ENCODE results near the gene PPP2R2B. TPM values are rescaled to one million over a fixed set of nuclear protein-coding genes. Genes with fewer than 3 reads are reported as not detected.

Gene PPP2R2B
- polyA plus RNA-seq, 1 donor (not counting 4 experiments of a cell fraction or from before 2014, with no cell fraction given), result 0.33 TPM

DNA sequence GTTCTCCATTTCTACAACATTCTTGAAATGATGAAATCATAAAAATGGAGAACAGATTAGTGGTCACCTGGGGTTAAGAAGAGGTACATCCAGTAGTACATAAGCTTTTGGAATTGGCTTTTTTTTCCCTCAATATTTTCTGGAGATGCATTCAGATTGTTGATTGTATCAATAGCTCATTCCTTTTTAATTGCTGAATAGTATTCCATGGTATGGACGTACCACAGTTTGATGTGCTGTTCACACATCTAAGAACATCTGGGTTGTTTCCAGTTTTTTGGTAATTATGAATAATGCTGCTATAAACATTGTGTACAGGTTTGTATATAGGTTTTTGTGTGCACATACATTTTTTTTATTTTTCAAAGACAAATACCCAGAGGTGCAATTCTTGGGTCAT lies 130.0 kb downstream of the PPP2R2B start:
- no peaks in the 10 kb centered on the region for H3K9me3 ChIP-seq (ENCODE audit: control insufficient read depth, low read depth, low read length)
- TF ChIP-seq EZH2 (IDR thresholded peaks at IDR 0.05; ENCODE audit: low read length), result no peak
- H3K4me3 ChIP-seq (ENCODE audit: control insufficient read depth in 2 of 3, extremely low read depth in 1 of 3, insufficient read depth in 2 of 3, low read depth in 1 of 3, low read length in 3 of 3), result no peak overlapping the region
- no peaks in the 10 kb centered on the region for H3K79me2 ChIP-seq (ENCODE audit: control insufficient read depth, insufficient read depth, low read length)
- H2AFZ ChIP-seq (ENCODE audit: control insufficient read depth, low read length), result no peak overlapping the region
- no peaks in the 10 kb centered on the region for H3K36me3 ChIP-seq (ENCODE audit: control insufficient read depth in 2 of 2, extremely low read depth in 1 of 2, insufficient read depth in 2 of 2, low read length in 2 of 2)
- dilution Hi-C loops (cut with MboI; ENCODE audit: extremely low pct_ligation_motif_present, low sequenced_read_pairs), result no loop called here
- H3K4me2 ChIP-seq (ENCODE audit: control insufficient read depth, extremely low read depth, insufficient read depth, low read depth, low read length), result no peak overlapping the region
- no peak overlapping the region for H3K9ac ChIP-seq (ENCODE audit: control insufficient read depth, extremely low read depth, insufficient read depth, low read length)
- DNase-seq (ENCODE audit: low read depth, low spot score) (no peak), FAIRE-seq (no peak)
- H4K20me1 ChIP-seq (ENCODE audit: control insufficient read depth, extremely low read depth, insufficient read depth, low read length), result no peaks in the 10 kb centered on the region
- H3K4me1 ChIP-seq (ENCODE audit: control insufficient read depth, extremely low read depth, insufficient read depth, low read length), result no peaks in the 10 kb centered on the region
- no peaks in the 10 kb centered on the region for H3K27me3 ChIP-seq (ENCODE audit: control insufficient read depth, extremely low read depth, insufficient read depth, low read length)
- H3K27ac ChIP-seq (ENCODE audit: control insufficient read depth, insufficient read depth, low read length), result no peak overlapping the region
- no peaks in the 10 kb centered on the region for H3K9me1 ChIP-seq (ENCODE audit: control insufficient read depth, extremely low read depth, insufficient read depth, low read length)

DNA sequence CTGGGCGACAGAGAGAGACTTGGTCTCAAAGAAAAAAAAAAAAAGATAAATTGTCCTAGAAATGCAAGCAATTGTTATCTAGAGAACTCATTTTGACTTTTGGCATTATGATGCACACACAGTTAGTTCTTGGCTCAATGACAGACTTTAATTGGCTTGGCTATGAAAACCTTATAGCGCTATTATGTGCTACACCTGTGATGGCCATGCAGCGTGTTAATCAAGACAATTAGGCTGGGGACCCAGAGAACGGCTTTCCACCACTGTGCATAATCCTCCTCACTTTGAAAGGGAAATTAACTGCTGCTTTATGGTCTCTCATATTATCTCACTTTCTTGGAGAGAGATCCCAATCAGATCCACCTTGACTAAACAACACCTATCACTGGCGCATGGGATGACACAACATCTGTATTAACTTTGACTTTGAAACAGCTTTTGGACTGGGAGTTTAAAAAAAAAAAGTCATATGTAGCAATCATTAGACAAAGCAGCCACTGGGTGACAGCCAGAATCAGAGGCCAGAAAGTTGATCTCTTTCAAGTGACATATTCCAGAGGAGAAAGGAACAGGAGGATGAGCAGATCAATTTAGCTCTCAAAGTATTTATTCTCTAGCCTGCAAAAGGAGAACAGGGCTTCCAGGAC lies 132.5 kb downstream of the PPP2R2B start:
- no peak overlapping the region for H2AFZ ChIP-seq (ENCODE audit: control insufficient read depth, low read length)
- TF ChIP-seq, protein P1, sequence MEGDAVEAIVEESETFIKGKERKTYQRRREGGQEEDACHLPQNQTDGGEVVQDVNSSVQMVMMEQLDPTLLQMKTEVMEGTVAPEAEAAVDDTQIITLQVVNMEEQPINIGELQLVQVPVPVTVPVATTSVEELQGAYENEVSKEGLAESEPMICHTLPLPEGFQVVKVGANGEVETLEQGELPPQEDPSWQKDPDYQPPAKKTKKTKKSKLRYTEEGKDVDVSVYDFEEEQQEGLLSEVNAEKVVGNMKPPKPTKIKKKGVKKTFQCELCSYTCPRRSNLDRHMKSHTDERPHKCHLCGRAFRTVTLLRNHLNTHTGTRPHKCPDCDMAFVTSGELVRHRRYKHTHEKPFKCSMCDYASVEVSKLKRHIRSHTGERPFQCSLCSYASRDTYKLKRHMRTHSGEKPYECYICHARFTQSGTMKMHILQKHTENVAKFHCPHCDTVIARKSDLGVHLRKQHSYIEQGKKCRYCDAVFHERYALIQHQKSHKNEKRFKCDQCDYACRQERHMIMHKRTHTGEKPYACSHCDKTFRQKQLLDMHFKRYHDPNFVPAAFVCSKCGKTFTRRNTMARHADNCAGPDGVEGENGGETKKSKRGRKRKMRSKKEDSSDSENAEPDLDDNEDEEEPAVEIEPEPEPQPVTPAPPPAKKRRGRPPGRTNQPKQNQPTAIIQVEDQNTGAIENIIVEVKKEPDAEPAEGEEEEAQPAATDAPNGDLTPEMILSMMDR (optimal IDR thresholded peaks at IDR 0.05 in 1 of 3, IDR thresholded peaks at IDR 0.05 in 1 of 3, conservative IDR thresholded peaks at IDR 0.05 in 1 of 3; ENCODE audit: extremely low read depth in 1 of 3, insufficient read depth in 2 of 3, low read length in 3 of 3), result no peak
- TF ChIP-seq EZH2 (IDR thresholded peaks at IDR 0.05; ENCODE audit: low read length), result no peak
- no peaks in the 10 kb centered on the region for H3K9me3 ChIP-seq (ENCODE audit: control insufficient read depth, low read depth, low read length)
- DNase-seq (ENCODE audit: low read depth, low spot score) (no peak), FAIRE-seq (no peak)
- H3K4me3 ChIP-seq (ENCODE audit: control insufficient read depth in 2 of 3, extremely low read depth in 1 of 3, insufficient read depth in 2 of 3, low read depth in 1 of 3, low read length in 3 of 3), result no peak overlapping the region
- no peak overlapping the region for H3K4me2 ChIP-seq (ENCODE audit: control insufficient read depth, extremely low read depth, insufficient read depth, low read depth, low read length)
- no peak overlapping the region for H3K27ac ChIP-seq (ENCODE audit: control insufficient read depth, insufficient read depth, low read length)
- no peaks in the 10 kb centered on the region for H3K4me1 ChIP-seq (ENCODE audit: control insufficient read depth, extremely low read depth, insufficient read depth, low read length)
- H4K20me1 ChIP-seq (ENCODE audit: control insufficient read depth, extremely low read depth, insufficient read depth, low read length), result no peaks in the 10 kb centered on the region
- H3K27me3 ChIP-seq (ENCODE audit: control insufficient read depth, extremely low read depth, insufficient read depth, low read length), result no peaks in the 10 kb centered on the region
- no peaks in the 10 kb centered on the region for H3K36me3 ChIP-seq (ENCODE audit: control insufficient read depth in 2 of 2, extremely low read depth in 1 of 2, insufficient read depth in 2 of 2, low read length in 2 of 2)
- H3K9me1 ChIP-seq (ENCODE audit: control insufficient read depth, extremely low read depth, insufficient read depth, low read length), result no peaks in the 10 kb centered on the region
- H3K79me2 ChIP-seq (ENCODE audit: control insufficient read depth, insufficient read depth, low read length), result no peaks in the 10 kb centered on the region
- no peak overlapping the region for H3K9ac ChIP-seq (ENCODE audit: control insufficient read depth, extremely low read depth, insufficient read depth, low read length)
- dilution Hi-C loops (cut with MboI; ENCODE audit: extremely low pct_ligation_motif_present, low sequenced_read_pairs), result no loop called here
